Measurements from ENCODE around the gene RPAP2.

DNA sequence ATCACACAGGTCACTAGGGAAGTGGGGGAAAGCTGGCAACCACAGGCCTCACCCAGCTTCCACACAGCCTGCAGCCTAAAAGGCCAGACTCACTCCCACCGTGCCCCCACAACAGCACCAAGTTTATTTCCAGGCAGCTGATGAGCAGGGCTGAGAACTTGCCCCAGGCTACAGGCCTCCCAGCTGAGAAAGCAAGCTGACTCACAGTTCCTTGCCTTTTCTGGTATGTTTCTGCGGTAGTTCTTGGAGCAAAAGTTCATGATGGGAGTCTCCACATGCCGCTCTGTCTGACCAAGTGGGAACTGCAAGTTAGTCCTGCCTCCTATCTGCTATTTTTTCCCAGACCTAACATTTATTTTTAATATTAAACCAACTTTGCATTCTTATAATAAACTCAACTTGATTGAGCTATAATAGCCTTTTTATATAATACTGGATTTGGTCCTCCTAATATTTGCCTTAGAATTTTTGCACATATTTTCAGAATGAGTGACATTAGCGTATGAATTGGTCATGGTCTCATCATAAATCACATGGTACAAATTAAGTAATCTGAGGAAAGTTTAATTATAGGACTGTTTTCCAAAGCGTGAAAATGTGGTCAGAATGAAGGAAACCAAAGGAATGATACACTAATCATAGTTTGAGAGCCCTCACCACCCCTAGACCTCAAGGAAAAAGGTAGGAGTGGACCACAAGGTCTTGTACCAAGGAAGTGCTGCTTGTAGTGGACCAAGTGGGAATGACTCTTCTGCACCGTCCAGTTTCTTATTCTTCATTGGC lies 30.7 kb downstream of the RPAP2 start:
- TF ChIP-seq TAF1 (IDR thresholded peaks at IDR 0.05; ENCODE audit: low read depth) (no peak), NFIC (IDR thresholded peaks at IDR 0.05) (no peak), EGR1 (IDR thresholded peaks at IDR 0.05) (no peak), CREB1 (IDR thresholded peaks at IDR 0.05; ENCODE audit: low read depth) (no peak), REST (IDR thresholded peaks at IDR 0.05; ENCODE audit: low read depth) (no peak), FOXM1 (IDR thresholded peaks at IDR 0.05; ENCODE audit: borderline replicate concordance, low read depth) (no peak), EP300 (IDR thresholded peaks at IDR 0.05; ENCODE audit: borderline replicate concordance) (no peak), RAD21 (IDR thresholded peaks at IDR 0.05; ENCODE audit: low read depth) (no peak), ZBTB7A (IDR thresholded peaks at IDR 0.05; ENCODE audit: low read depth) (no peak), CEBPB (IDR thresholded peaks at IDR 0.05) (no peak)
- TF ChIP-seq, protein P1, sequence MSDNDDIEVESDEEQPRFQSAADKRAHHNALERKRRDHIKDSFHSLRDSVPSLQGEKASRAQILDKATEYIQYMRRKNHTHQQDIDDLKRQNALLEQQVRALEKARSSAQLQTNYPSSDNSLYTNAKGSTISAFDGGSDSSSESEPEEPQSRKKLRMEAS (IDR thresholded peaks at IDR 0.05) = no peak

All from Ishikawa (cell line).